ENCODE measurements around the gene PTPRH.

Gene PTPRH

GRCh38 chr19:55224038-55224665 lies 14.9 kb upstream of the PTPRH start:
- TF ChIP-seq GATA3 (IDR thresholded peaks at IDR 0.05; ENCODE audit: low read depth, low read length) (no peak), GATA2 (IDR thresholded peaks at IDR 0.05; ENCODE audit: low read depth, low read length) (no peak)

GRCh38 chr19:55223291-55224037 lies 14.2 kb upstream of the PTPRH start:
- TF ChIP-seq GATA2 (IDR thresholded peaks at IDR 0.05; ENCODE audit: low read depth, low read length) (no peak), GATA3 (IDR thresholded peaks at IDR 0.05; ENCODE audit: low read depth, low read length) (no peak)

- TF ChIP-seq GATA2 (IDR thresholded peaks at IDR 0.05; ENCODE audit: low read depth, low read length) (no peak), GATA3 (IDR thresholded peaks at IDR 0.05; ENCODE audit: low read depth, low read length) (no peak)
Observed at GRCh38 chr19:55220525-55220924, 11.2 kb upstream of the PTPRH start.

- TF ChIP-seq GATA3 (IDR thresholded peaks at IDR 0.05; ENCODE audit: low read depth, low read length), result no peak
- peak; percentile 79 for TF ChIP-seq GATA2 (IDR thresholded peaks at IDR 0.05; ENCODE audit: low read depth, low read length)
Observed at GRCh38 chr19:55216461-55217198, 7.3 kb upstream of the PTPRH start.

- TF ChIP-seq GATA3 (IDR thresholded peaks at IDR 0.05; ENCODE audit: low read depth, low read length) (no peak), GATA2 (IDR thresholded peaks at IDR 0.05; ENCODE audit: low read depth, low read length) (no peak)
Observed at GRCh38 chr19:55213547-55213946, 4.2 kb upstream of the PTPRH start.

- no peak for TF ChIP-seq GATA2 (IDR thresholded peaks at IDR 0.05; ENCODE audit: low read depth, low read length)
- no peak for TF ChIP-seq GATA3 (IDR thresholded peaks at IDR 0.05; ENCODE audit: low read depth, low read length)
Observed at GRCh38 chr19:55212447-55212846, 3.1 kb upstream of the PTPRH start.

- no peak for TF ChIP-seq GATA2 (IDR thresholded peaks at IDR 0.05; ENCODE audit: low read depth, low read length)
- no peak for TF ChIP-seq GATA3 (IDR thresholded peaks at IDR 0.05; ENCODE audit: low read depth, low read length)
Observed at GRCh38 chr19:55209693-55210472, 582 bp upstream of the PTPRH start.

GRCh38 chr19:55206664-55207500 lies 2.4 kb downstream of the PTPRH start:
- TF ChIP-seq GATA2 (IDR thresholded peaks at IDR 0.05; ENCODE audit: low read depth, low read length) (peak; percentile 52; the same call in 1 of the 2 replicates), GATA3 (IDR thresholded peaks at IDR 0.05; ENCODE audit: low read depth, low read length) (no peak)

GRCh38 chr19:55199620-55200204 lies 9.6 kb downstream of the PTPRH start:
- TF ChIP-seq GATA2 (IDR thresholded peaks at IDR 0.05; ENCODE audit: low read depth, low read length) (no peak), GATA3 (IDR thresholded peaks at IDR 0.05; ENCODE audit: low read depth, low read length) (no peak)

GRCh38 chr19:55198651-55199050 lies 10.7 kb downstream of the PTPRH start:
- TF ChIP-seq GATA2 (IDR thresholded peaks at IDR 0.05; ENCODE audit: low read depth, low read length) (no peak), GATA3 (IDR thresholded peaks at IDR 0.05; ENCODE audit: low read depth, low read length) (no peak)

GRCh38 chr19:55197528-55197927 lies 11.8 kb downstream of the PTPRH start:
- no peak for TF ChIP-seq GATA2 (IDR thresholded peaks at IDR 0.05; ENCODE audit: low read depth, low read length)
- TF ChIP-seq GATA3 (IDR thresholded peaks at IDR 0.05; ENCODE audit: low read depth, low read length), result no peak

- no peak for TF ChIP-seq GATA3 (IDR thresholded peaks at IDR 0.05; ENCODE audit: low read depth, low read length)
- TF ChIP-seq GATA2 (IDR thresholded peaks at IDR 0.05; ENCODE audit: low read depth, low read length), result no peak
Observed at GRCh38 chr19:55196803-55197202, 12.5 kb downstream of the PTPRH start.

- no peak for TF ChIP-seq GATA2 (IDR thresholded peaks at IDR 0.05; ENCODE audit: low read depth, low read length)
- TF ChIP-seq GATA3 (IDR thresholded peaks at IDR 0.05; ENCODE audit: low read depth, low read length), result no peak
Observed at GRCh38 chr19:55193481-55193880, 15.8 kb downstream of the PTPRH start.

Measured in SH-SY5Y (cell line).